CD4-positive, alpha-beta T cell treated with Interleukin-6 at 100 ng/mL for 8 hours (primary cell): ENCODE results near the gene SMIM10L2A.
A peak's percentile ranks its signal among the peaks of the same experiment; 100 is the strongest.
"Not testable (repeated sequence)": the region's sequence is repeated elsewhere in the genome, so short reads cannot be mapped to it uniquely, and the experiment has no call there.

Experiments used
- DNase-seq: peaks from one replicate; pipeline ENCODE4 v3.0.0-alpha.2; 2020; ENCODE audit warnings: mixed read lengths, low spot score

The SMIM10L2A gene

GRCh38 chrX:135454816-135455215, 33.1 kb downstream of the SMIM10L2A start:
- no peak for DNase-seq

- not testable (repeated sequence) for DNase-seq
These were observed 40.0 kb downstream of the SMIM10L2A start for GRCh38 chrX:135461756-135462155.

- DNase-seq = no peak
These were observed 42.2 kb downstream of the SMIM10L2A start for GRCh38 chrX:135463937-135464336.

- no peak for DNase-seq
These were observed 54.6 kb downstream of the SMIM10L2A start for GRCh38 chrX:135476378-135476777.

GRCh38 chrX:135477576-135477975, 55.8 kb downstream of the SMIM10L2A start:
- peak; percentile 41 for DNase-seq
